HG03108 (cell line): ENCODE data around the gene ZNF566.

Source experiments
- ATAC-seq: cut with Tn5 transposase; IDR thresholded peaks from one replicate; pipeline ENCODE4 v1.9.1; 2021; ENCODE audit warnings: moderate library complexity; ENCODE audit not compliant: unreplicated experiment

Gene ZNF566

GRCh38 chr19:36449059-36449670, 40.2 kb downstream of the ZNF566 start:
- no peak for ATAC-seq

GRCh38 chr19:36441339-36441738, 48.0 kb downstream of the ZNF566 start:
- ATAC-seq, result no peak

DNA sequence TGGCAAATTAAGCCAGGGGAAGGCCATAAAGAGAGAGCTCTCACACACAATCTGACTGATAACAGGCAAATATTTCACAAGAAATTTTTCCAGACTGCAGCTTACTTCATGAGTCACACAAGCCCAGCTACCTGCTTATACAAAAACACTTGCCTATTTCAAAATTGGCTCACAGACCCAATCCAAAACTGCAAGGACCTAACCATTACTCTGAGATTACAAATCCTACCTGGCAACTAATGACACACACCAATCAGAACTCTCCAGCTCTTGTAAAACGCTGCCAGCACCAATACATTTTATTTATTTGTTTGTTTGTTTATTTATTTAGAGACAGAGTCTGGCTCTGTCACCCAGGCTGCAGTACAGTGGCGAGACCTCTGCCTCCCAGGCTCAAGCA, 52.8 kb downstream of the ZNF566 start:
- ATAC-seq, result no peak

- no peak for ATAC-seq
These were observed 65.4 kb downstream of the ZNF566 start for GRCh38 chr19:36423925-36424324.

- ATAC-seq, result no peak
These were observed 67.4 kb downstream of the ZNF566 start for GRCh38 chr19:36421749-36422481.

- ATAC-seq, result no peak
These were observed 68.2 kb downstream of the ZNF566 start for GRCh38 chr19:36420961-36421748.

- ATAC-seq, result peak; percentile 80
These were observed 70.9 kb downstream of the ZNF566 start, which contains the start of gene ZFP82 for GRCh38 chr19:36418287-36419001. TSS of gene ZFP82 (minus strand) at chr19:36418644. CDS start at chr19:36409789, 8,855 bp downstream.

DNA sequence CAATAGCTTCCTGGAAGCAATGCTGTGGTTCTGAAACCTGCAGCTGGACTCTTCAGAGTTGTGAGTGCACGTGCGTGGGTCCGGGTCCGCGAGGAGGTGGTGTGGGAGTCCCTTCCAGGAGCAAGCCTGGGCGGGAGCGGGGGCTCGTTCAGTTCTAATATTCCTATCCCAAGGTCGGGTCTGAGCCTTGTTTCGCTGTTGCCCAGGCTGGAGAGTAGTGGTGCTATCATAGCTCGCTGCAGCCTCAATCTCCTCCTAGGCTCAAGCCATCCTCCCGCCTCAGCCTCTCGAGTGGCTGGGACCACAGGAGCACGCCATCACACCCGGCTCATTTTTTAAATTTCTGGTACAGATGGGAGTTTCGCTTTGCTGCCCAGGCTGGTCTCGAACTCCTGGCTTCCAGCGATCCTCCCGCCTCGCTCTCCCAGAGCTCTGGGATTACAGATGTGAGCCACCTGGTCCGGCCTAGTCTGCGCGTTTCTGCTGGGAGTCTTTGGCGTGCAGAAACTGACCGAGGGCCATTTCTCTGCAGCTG, 71.5 kb downstream of the ZNF566 start:
- ATAC-seq, result no peak

GRCh38 chr19:36409841-36410240, 79.5 kb downstream of the ZNF566 start:
- ATAC-seq, result no peak

GRCh38 chr19:36408101-36408500, 81.3 kb downstream of the ZNF566 start:
- ATAC-seq, result no peak

GRCh38 chr19:36404498-36404897, 84.9 kb downstream of the ZNF566 start:
- no peak for ATAC-seq

DNA sequence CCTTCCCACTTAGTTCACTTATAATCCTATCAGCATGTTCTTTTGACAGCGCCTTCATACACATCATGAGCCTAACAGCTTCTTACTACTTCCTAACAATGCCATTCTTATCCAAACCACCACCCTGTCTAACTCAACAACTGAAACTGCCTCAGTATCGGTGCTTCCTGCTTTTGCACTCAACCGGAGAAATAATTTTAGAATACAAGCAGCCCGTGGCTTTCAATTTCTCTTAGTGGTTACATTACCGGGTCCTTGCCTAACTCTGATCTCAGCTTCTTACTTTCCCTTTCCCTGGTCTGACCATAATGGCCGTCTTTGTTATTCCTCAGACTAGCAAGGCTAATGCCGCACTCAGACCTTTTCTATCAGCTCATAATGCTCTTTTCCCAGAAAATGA, 87.9 kb downstream of the ZNF566 start:
- no peak for ATAC-seq

DNA sequence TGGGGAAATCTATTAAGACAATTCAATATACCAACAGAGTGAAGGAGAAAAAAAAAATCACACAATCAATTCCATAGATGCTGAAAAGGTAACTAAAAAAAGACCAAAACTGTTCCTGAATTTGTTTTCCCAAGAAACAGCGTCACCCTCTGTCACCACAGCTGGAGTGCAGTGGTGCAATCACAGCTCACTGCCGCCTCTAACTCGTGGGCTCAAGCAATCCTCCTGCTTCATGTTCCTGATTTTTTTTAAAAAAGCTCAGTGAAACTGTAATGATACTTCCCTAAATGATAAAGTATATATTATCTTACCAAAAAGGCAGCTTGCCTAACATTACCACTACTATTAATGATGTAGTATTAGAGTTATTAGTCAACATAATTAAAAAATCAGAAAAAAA, 90.8 kb downstream of the ZNF566 start:
- ATAC-seq, result no peak
